Caco-2 (cell line): ENCODE measurements around the gene DPH2. TPM values are rescaled to one million over a fixed set of nuclear protein-coding genes. Genes with fewer than 3 reads are reported as not detected.

ENCODE experiments used
- BruUV-seq: library from RNA; stranded (reverse); fragments of 400-500 nt; replicated peaks from 2 replicates; lab custom pipeline; 2021; lab: Mats Ljungman, UMichigan
- CTCF ChIA-PET: fragments of 300-600 bp; sonication (Branson Sonifier 250); formaldehyde crosslinking; loops from one replicate; lab custom pipeline; 2022; ENCODE audit warnings: antibody characterized with exemption; lab: Charles Lee
- POLR2A ChIA-PET: fragments of 300-600 bp; sonication (Branson Sonifier 250); formaldehyde crosslinking; loops from one replicate; lab custom pipeline; 2022; ENCODE audit warnings: antibody characterized with exemption; lab: Charles Lee
- DNase-seq, 2 experiments: peaks; one replicate each; pipeline versions ENCODE4 v3.0.0 to v3.0.0-alpha.2; 2020 to 2022
- H3K27me3 ChIP-seq: replicated peaks from 2 replicates; pipeline ENCODE4 v1.6.0; 2011; ENCODE audit warnings: low read length; ENCODE audit not compliant: control insufficient read depth, insufficient read depth
- H3K36me3 ChIP-seq: 2 replicates; pipeline ENCODE4 v1.5.1; 2011; ENCODE audit warnings: low read length; ENCODE audit not compliant: control insufficient read depth, insufficient read depth
- H3K4me1 ChIP-seq: fragments of 250-450 bp; sonication (Bioruptor Pico); 2 replicates; pipeline ENCODE4 v1.5.1; 2020; ENCODE audit warnings: mild to moderate bottlenecking
- H3K4me3 ChIP-seq: 2 replicates; pipeline ENCODE4 v1.5.1; 2011; ENCODE audit warnings: low read depth, mild to moderate bottlenecking, control low read depth, low read length
- H3K9me3 ChIP-seq: fragments of 250-450 bp; sonication (Bioruptor Pico); 2 replicates; pipeline ENCODE4 v1.5.1; 2020; ENCODE audit warnings: mild to moderate bottlenecking, moderate library complexity
- H3K27ac Mint-ChIP-seq: one replicate; pipeline ENCODE4 v1.8.0; 2022; ENCODE audit warnings: mixed read lengths; ENCODE audit not compliant: unreplicated experiment
- H3K27me3 Mint-ChIP-seq: one replicate; pipeline ENCODE4 v1.8.0; 2022; ENCODE audit warnings: mixed read lengths; ENCODE audit not compliant: insufficient read depth, unreplicated experiment
- H3K36me3 Mint-ChIP-seq: one replicate; pipeline ENCODE4 v1.8.0; 2022; ENCODE audit warnings: mild to moderate bottlenecking, mixed read lengths; ENCODE audit not compliant: insufficient read depth, unreplicated experiment
- H3K4me1 Mint-ChIP-seq: one replicate; pipeline ENCODE4 v1.8.0; 2022; ENCODE audit warnings: low read depth, mixed read lengths; ENCODE audit not compliant: unreplicated experiment
- H3K4me3 Mint-ChIP-seq: one replicate; pipeline ENCODE4 v1.8.0; 2022; ENCODE audit warnings: mild to moderate bottlenecking, moderate library complexity, mixed read lengths; ENCODE audit not compliant: unreplicated experiment
- H3K9me3 Mint-ChIP-seq: one replicate; pipeline ENCODE4 v1.8.0; 2022; ENCODE audit warnings: mixed read lengths; ENCODE audit not compliant: unreplicated experiment
- CTCF ChIP-seq, 2 experiments: fragments of 200-600 bp in 1 of 2; IDR thresholded peaks; 1 replicate in 1 of 2; 2 replicates in 1 of 2; pipeline versions ENCODE4 v1.5.1 to v1.8.0; 2011 to 2022; ENCODE audit warnings: antibody characterized with exemption in 1 of 2, control low read depth in 1 of 2, inconsistent platforms in 1 of 2, low read depth in 1 of 2, low read length in 1 of 2, mild to moderate bottlenecking in 1 of 2, moderate library complexity in 1 of 2; ENCODE audit not compliant: insufficient read depth in 1 of 2, severe bottlenecking in 1 of 2, unreplicated experiment in 1 of 2
- intact Hi-C: fragments of 100-400 bp; cut with micrococcal nuclease; formaldehyde crosslinking; loops from one replicate; pipeline ENCODE4 v1.10.0; 2022; ENCODE audit not compliant: unreplicated experiment
- total RNA-seq: library from RNA; stranded (reverse); gene quantifications from 2 replicates; pipeline ENCODE4 v1.2.3, GENCODE V29; 2022

Gene DPH2
- total RNA-seq, 1 experiment from 2014 or later = 29.0 TPM

GRCh38 chr1:43962324-43962723 is 7.5 kb upstream of the DPH2 start:
- intact Hi-C loops = no loop called here
- Mint-ChIP-seq H3K4me3 (no peak overlapping the region), H3K4me1 (no peaks in the 10 kb centered on the region), H3K36me3 (no peaks in the 10 kb centered on the region), H3K27me3 (no peaks in the 10 kb centered on the region), H3K9me3 (no peaks in the 10 kb centered on the region), H3K27ac (no peak overlapping the region)
- Histone ChIP-seq H3K27me3 (no peaks in the 10 kb centered on the region), H3K36me3 (no peaks in the 10 kb centered on the region), H3K4me1 (no peaks in the 10 kb centered on the region), H3K9me3 (no peaks in the 10 kb centered on the region), H3K4me3 (no peak overlapping the region)
- DNase-seq = no peak
- TF ChIP-seq CTCF (IDR thresholded peaks at IDR 0.05; ENCODE audit: insufficient read depth in 1 of 2, low read depth in 1 of 2, low read length in 1 of 2, severe bottlenecking in 1 of 2, unreplicated experiment in 1 of 2) = no peak
- ChIA-PET CTCF (no interaction called here), POLR2A (no interaction called here)
- BruUV-seq = no TSS peak

- ChIA-PET POLR2A (no interaction called here), CTCF (no interaction called here)
- Histone ChIP-seq H3K4me1 (no peaks in the 10 kb centered on the region), H3K27me3 (no peaks in the 10 kb centered on the region), H3K4me3 (no peak overlapping the region), H3K36me3 (no peaks in the 10 kb centered on the region), H3K9me3 (no peaks in the 10 kb centered on the region)
- Mint-ChIP-seq H3K27ac (no peak overlapping the region), H3K9me3 (no peaks in the 10 kb centered on the region), H3K36me3 (no peaks in the 10 kb centered on the region), H3K4me1 (no peaks in the 10 kb centered on the region), H3K27me3 (no peaks in the 10 kb centered on the region), H3K4me3 (no peak overlapping the region)
- BruUV-seq = no TSS peak
- no peak for TF ChIP-seq CTCF (IDR thresholded peaks at IDR 0.05; ENCODE audit: insufficient read depth in 1 of 2, low read depth in 1 of 2, low read length in 1 of 2, severe bottlenecking in 1 of 2, unreplicated experiment in 1 of 2)
- DNase-seq = no peak
- intact Hi-C loops = no loop called here
These were observed 6.8 kb upstream of the DPH2 start for GRCh38 chr1:43963006-43963405.

- no peaks in the 10 kb centered on the region for H3K4me1 Mint-ChIP-seq
- Histone ChIP-seq H3K4me1 (no peaks in the 10 kb centered on the region), H3K36me3 (no peaks in the 10 kb centered on the region), H3K4me3 (no peak overlapping the region), H3K9me3 (no peaks in the 10 kb centered on the region), H3K27me3 (no peaks in the 10 kb centered on the region)
- H3K27me3 Mint-ChIP-seq = no peaks in the 10 kb centered on the region
- POLR2A ChIA-PET = no interaction called here
- H3K27ac Mint-ChIP-seq = no peak overlapping the region
- CTCF ChIA-PET = no interaction called here
- no peak for TF ChIP-seq CTCF (IDR thresholded peaks at IDR 0.05; ENCODE audit: insufficient read depth in 1 of 2, low read depth in 1 of 2, low read length in 1 of 2, severe bottlenecking in 1 of 2, unreplicated experiment in 1 of 2)
- no TSS peak for BruUV-seq
- no peak for DNase-seq
- no peak overlapping the region for H3K4me3 Mint-ChIP-seq
- no peaks in the 10 kb centered on the region for H3K9me3 Mint-ChIP-seq
- H3K36me3 Mint-ChIP-seq = no peaks in the 10 kb centered on the region
- intact Hi-C loops = no loop called here
These were observed 5.9 kb upstream of the DPH2 start for GRCh38 chr1:43963890-43964289.
